ENCODE data around the gene AFF3. TPM values are rescaled to one million over a fixed set of nuclear protein-coding genes. Genes with fewer than 3 reads are reported as not detected.

AFF3 gene
- total and polyA plus RNA-seq, 2 of the 8 experiments (the other 6 are each of a cell fraction or from before 2014, with no cell fraction given): 0.27 to 3.0 TPM

- Histone ChIP-seq H2BK20ac (ENCODE audit: low read length) (no peak overlapping the region), H3K56ac (replicated peaks; ENCODE audit: insufficient read length, low read depth, low read length) (no peak overlapping the region), H3K27me3 (replicated peaks in 1 of 4; ENCODE audit: control insufficient read depth in 3 of 4, extremely low read depth in 1 of 4, insufficient read depth in 3 of 4, low read length in 3 of 4) (no peaks in the 10 kb centered on the region), H3K79me2 (ENCODE audit: control insufficient read depth in 1 of 2, insufficient read depth in 2 of 2, low read length in 2 of 2) (no peaks in the 10 kb centered on the region), H2BK15ac (ENCODE audit: low read length) (no peak overlapping the region), H2AK5ac (ENCODE audit: low read depth, low read length) (no peak overlapping the region), H3K4me3 (ENCODE audit: extremely low read depth in 1 of 4, insufficient read depth in 2 of 4, low read depth in 3 of 4, low read length in 4 of 4) (no peak overlapping the region), H2AFZ (ENCODE audit: low read length) (no peak overlapping the region), H3K4ac (replicated peaks; ENCODE audit: insufficient read length, low read depth, low read length) (no peak overlapping the region), H2BK5ac (ENCODE audit: low read depth, low read length) (no peak overlapping the region), H3K79me1 (ENCODE audit: low read depth, low read length) (no peaks in the 10 kb centered on the region), H4K5ac (ENCODE audit: insufficient read length, low read depth, low read length) (no peak overlapping the region), H3K23ac (ENCODE audit: insufficient read length) (no peak overlapping the region), H3K9me3 (ENCODE audit: insufficient read depth in 2 of 2, low read depth in 1 of 2, low read length in 1 of 2) (no peaks in the 10 kb centered on the region), H3K9ac (replicated peaks in 1 of 4; ENCODE audit: extremely low read depth in 1 of 4, low read depth in 3 of 4, low read length in 3 of 4) (no peak overlapping the region), H2BK120ac (replicated peaks; ENCODE audit: low read depth, low read length) (no peak overlapping the region), H3K4me2 (ENCODE audit: insufficient read depth in 1 of 2, low read depth in 2 of 2, low read length in 2 of 2) (no peak overlapping the region), H4K91ac (replicated peaks; ENCODE audit: insufficient read length, low read length) (no peak overlapping the region), H4K8ac (ENCODE audit: extremely low read depth, insufficient read depth, low read length) (no peak overlapping the region), H3K23me2 (ENCODE audit: low read depth, low read length) (no peaks in the 10 kb centered on the region), H3K18ac (ENCODE audit: extremely low read depth, low read length) (no peak overlapping the region), H3K14ac (ENCODE audit: insufficient read length) (no peak overlapping the region), H2BK12ac (ENCODE audit: low read depth, low read length) (no peak overlapping the region), H3K27ac (ENCODE audit: low read depth, low read length) (no peak overlapping the region), H3K36me3 (ENCODE audit: control insufficient read depth in 2 of 4, insufficient read depth in 4 of 4, low read length in 3 of 4) (no peaks in the 10 kb centered on the region), H3K4me1 (replicated peaks in 1 of 4; ENCODE audit: control insufficient read depth in 3 of 4, insufficient read depth in 4 of 4, low read length in 3 of 4) (no peaks in the 10 kb centered on the region; a peak in 1 of 7 replicates), H4K20me1 (replicated peaks in 1 of 2; ENCODE audit: control insufficient read depth in 1 of 2, insufficient read depth in 2 of 2, low read length in 2 of 2) (no peaks in the 10 kb centered on the region)
- DNase-seq (ENCODE audit: low read depth in 1 of 2, low spot score in 2 of 2) (no peak), FAIRE-seq (no peak)
- ChIA-PET CTCF (ENCODE audit: partially characterized antibody) (interaction anchor here (1.1 kb wide), 1 partner anchor 10 kb away, joined by 3 read pairs; no protein-coding TSS in a partner anchor), POLR2A (ENCODE audit: partially characterized antibody) (no interaction called here)
- no peak for TF ChIP-seq SRF (IDR thresholded peaks at IDR 0.05; ENCODE audit: low read depth, low read length)
- no peak for TF ChIP-seq CREB1 (IDR thresholded peaks at IDR 0.05)
- no peak for TF ChIP-seq TCF12 (IDR thresholded peaks at IDR 0.05; ENCODE audit: low read depth, low read length)
- TF ChIP-seq, protein P1, sequence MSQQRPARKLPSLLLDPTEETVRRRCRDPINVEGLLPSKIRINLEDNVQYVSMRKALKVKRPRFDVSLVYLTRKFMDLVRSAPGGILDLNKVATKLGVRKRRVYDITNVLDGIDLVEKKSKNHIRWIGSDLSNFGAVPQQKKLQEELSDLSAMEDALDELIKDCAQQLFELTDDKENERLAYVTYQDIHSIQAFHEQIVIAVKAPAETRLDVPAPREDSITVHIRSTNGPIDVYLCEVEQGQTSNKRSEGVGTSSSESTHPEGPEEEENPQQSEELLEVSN (IDR thresholded peaks at IDR 0.05): no peak
- no peak for TF ChIP-seq TEAD4 (IDR thresholded peaks at IDR 0.05; ENCODE audit: low read depth, low read length)
- TF ChIP-seq MAX (IDR thresholded peaks at IDR 0.05): no peak
- TF ChIP-seq RAD21 (IDR thresholded peaks at IDR 0.05 in 1 of 2, conservative IDR thresholded peaks at IDR 0.05 in 1 of 2; ENCODE audit: low read depth in 2 of 2, low read length in 2 of 2): no peak
- TF ChIP-seq BRCA1 (IDR thresholded peaks at IDR 0.05; ENCODE audit: low read depth, low read length): no peak
- TF ChIP-seq RNF2 (IDR thresholded peaks at IDR 0.05; ENCODE audit: borderline replicate concordance, low read depth, low read length, missing control alignments, poor library complexity, severe bottlenecking): no peak
- no peak for TF ChIP-seq JUND (IDR thresholded peaks at IDR 0.05; ENCODE audit: low read length)
- 94% methylated on average over 10 of the region's 10 CpGs; no CpG with 5 or more reads in 1 of the 2 experiments for WGBS, 2 experiments (ENCODE audit: extremely low coverage in 1 of 2, insufficient coverage in 1 of 2, insufficient read length in 1 of 2, insufficient replicate concordance in 2 of 2, low coverage in 1 of 2, low lambda C conversion rate in 2 of 2, missing lambda C conversion rate in 1 of 2)
Observed at GRCh38 chr2:99812426-99812825, 330.0 kb downstream of the AFF3 start.
